Uterus (tissue), 2 donors: ENCODE measurements around the gene ULK4.

Source experiments
- CTCF ChIP-seq, 4 experiments: fragments of 200-600 bp in 2 of 4; fragments of 450-650 bp in 2 of 4; sonication (generic) in 2 of 4; IDR thresholded peaks; one replicate each; pipeline ENCODE4 v1.5.1; 2016 to 2019; ENCODE audit warnings: antibody characterized with exemption in 4 of 4, mild to moderate bottlenecking in 2 of 4, moderate library complexity in 1 of 4
- POLR2A ChIP-seq, 2 donors: fragments of 450-650 bp; IDR thresholded peaks; one replicate each; pipeline ENCODE4 v1.6.1; 2016; ENCODE audit warnings: antibody characterized with exemption in 2 of 2, mild to moderate bottlenecking in 1 of 2, moderate library complexity in 1 of 2

- TF ChIP-seq CTCF (IDR thresholded peaks at IDR 0.05) (no peak), POLR2A (IDR thresholded peaks at IDR 0.05) (no peak)
Measured at GRCh38 chr3:41317718-41318117, 644.2 kb downstream of the ULK4 start.
